GM18505 (cell line): ENCODE results near the gene JKAMP.

Experiments
- ATAC-seq: cut with Tn5 transposase; IDR thresholded peaks from one replicate; pipeline ENCODE4 v1.9.1; 2021; ENCODE audit not compliant: unreplicated experiment
- POLR2A ChIP-seq: IDR thresholded peaks from 4 replicates; pipeline ENCODE4 v1.6.1; 2011; ENCODE audit warnings: borderline replicate concordance; ENCODE audit not compliant: insufficient read depth, insufficient read length; ENCODE audit errors: extremely low read depth

Gene JKAMP

GRCh38 chr14:59490756-59491155 is 6.4 kb downstream of the JKAMP start:
- ATAC-seq: no peak
- TF ChIP-seq POLR2A: no peak

- TF ChIP-seq POLR2A: no peak
- no peak for ATAC-seq
Observed at GRCh38 chr14:59492384-59492783, 8.1 kb downstream of the JKAMP start.

- no peak for ATAC-seq
- no peak for TF ChIP-seq POLR2A
Observed at GRCh38 chr14:59500732-59501131, 16.4 kb downstream of the JKAMP start.

GRCh38 chr14:59503256-59503655 is 18.9 kb downstream of the JKAMP start:
- ATAC-seq: no peak
- no peak for TF ChIP-seq POLR2A

- peak; percentile 82 for ATAC-seq
- TF ChIP-seq POLR2A: no peak
Observed at GRCh38 chr14:59507063-59507751, 22.9 kb downstream of the JKAMP start.

GRCh38 chr14:59507752-59508103 is 23.4 kb downstream of the JKAMP start:
- TF ChIP-seq POLR2A: no peak
- no peak for ATAC-seq

- TF ChIP-seq POLR2A: no peak
- no peak for ATAC-seq
Observed at GRCh38 chr14:59509101-59509500, 24.8 kb downstream of the JKAMP start.

- TF ChIP-seq POLR2A: no peak
- ATAC-seq: no peak
Observed at GRCh38 chr14:59510001-59510400, 25.7 kb downstream of the JKAMP start.

- no peak for TF ChIP-seq POLR2A
- no peak for ATAC-seq
Observed at GRCh38 chr14:59510966-59511365, 26.6 kb downstream of the JKAMP start.

GRCh38 chr14:59511916-59512575 is 27.7 kb downstream of the JKAMP start:
- ATAC-seq: no peak
- TF ChIP-seq POLR2A: no peak

- no peak for ATAC-seq
- TF ChIP-seq POLR2A: no peak
Observed at GRCh38 chr14:59520224-59520623, 35.9 kb downstream of the JKAMP start.

- TF ChIP-seq POLR2A: no peak
Observed at GRCh38 chr14:59529189-59529588, 44.9 kb downstream of the JKAMP start.

GRCh38 chr14:59530349-59530748 is 46.0 kb downstream of the JKAMP start:
- no peak for ATAC-seq
- TF ChIP-seq POLR2A: no peak

More at GRCh38 chr14:59529189-59529588, 44.9 kb downstream of the JKAMP start:
- no peak for ATAC-seq

- TF ChIP-seq POLR2A: no peak
Observed at GRCh38 chr14:59532419-59532818, 48.1 kb downstream of the JKAMP start.

GRCh38 chr14:59534361-59534987 is 50.2 kb downstream of the JKAMP start:
- ATAC-seq: no peak
- TF ChIP-seq POLR2A: no peak

More at GRCh38 chr14:59532419-59532818, 48.1 kb downstream of the JKAMP start:
- ATAC-seq: no peak

GRCh38 chr14:59537476-59537875 is 53.2 kb downstream of the JKAMP start:
- ATAC-seq: no peak
- no peak for TF ChIP-seq POLR2A
